ENCODE data around the gene HTATIP2. TPM values are rescaled to one million over a fixed set of nuclear protein-coding genes. Genes with fewer than 3 reads are reported as not detected.

HTATIP2 gene
- total RNA-seq = 100 to 1,000 TPM in 2 of 3 donors, 10 to 100 TPM in 1; 72.6 to 148 (median 129) TPM
- long read RNA-seq, donor 1, transcript HTATIP2-202 (6 exons, 886 nt) = minor isoform, 7 of 96 reads
- long read RNA-seq, donor 1, transcript HTATIP2-204 (5 exons, 1,748 nt) = minor isoform, 11 of 96 reads
- long read RNA-seq, donor 1, transcript HTATIP2-201 (6 exons, 1,477 nt) = major isoform, 66 of 96 reads
- long read RNA-seq, donor 1, transcript HTATIP2-203 (6 exons, 967 nt) = minor isoform, 5 of 96 reads
- long read RNA-seq, donor 1, partial matches to known transcripts = 2 of 96 reads
- long read RNA-seq, donor 1, other reads (novel, unspliced or antisense) = 3 of 96 reads
- long read RNA-seq, donor 2, transcript HTATIP2-201 (6 exons, 1,477 nt) = major isoform, 94 of 193 reads
- long read RNA-seq, donor 2, transcript HTATIP2-203 (6 exons, 967 nt) = minor isoform, 7 of 193 reads
- long read RNA-seq, donor 2, transcript HTATIP2-202 (6 exons, 886 nt) = minor isoform, 26 of 193 reads
- long read RNA-seq, donor 2, transcript HTATIP2-204 (5 exons, 1,748 nt) = minor isoform, 53 of 193 reads
- long read RNA-seq, donor 2, partial matches to known transcripts = 3 of 193 reads
- long read RNA-seq, donor 2, other reads (novel, unspliced or antisense) = 6 of 193 reads

- peak; percentile 92 for ATAC-seq
- TF ChIP-seq CTCF (IDR thresholded peaks at IDR 0.05) = no peak
- intact Hi-C loops (cut with DNase I, micrococcal nuclease) = no loop called here
These were observed at the start of gene HTATIP2 for GRCh38 chr11:20363500-20364340. Gene HTATIP2, plus strand, starts transcription at chr11:20363714. Its CDS starts 524 bp downstream, at chr11:20364238.

DNA sequence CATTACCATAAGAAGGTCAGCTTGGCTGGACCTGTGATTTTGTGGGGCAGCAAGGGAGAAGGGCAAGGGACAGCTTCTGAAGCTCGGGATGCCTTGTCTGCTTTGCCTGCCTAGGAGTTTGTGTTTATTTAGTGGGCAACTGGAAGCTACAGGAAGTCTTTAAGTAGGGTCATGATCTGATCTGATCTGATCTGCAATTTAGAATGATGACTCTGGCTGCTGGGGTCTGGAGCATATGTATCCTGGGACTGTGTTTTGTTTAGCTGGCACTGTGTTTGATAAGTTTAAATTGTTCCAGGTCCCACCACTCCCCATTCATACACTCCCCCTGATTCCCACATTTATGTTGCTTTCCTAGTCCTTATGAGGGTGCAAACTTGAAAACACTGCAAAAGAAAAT lies 47.7 kb upstream of the HTATIP2 start:
- H3K4me3 ChIP-seq = no peak overlapping the region
- DNase-seq = no peak
- no peak for TF ChIP-seq CTCF (IDR thresholded peaks at IDR 0.05)
- no peaks in the 10 kb centered on the region for H3K9me3 ChIP-seq
- H3K4me1 ChIP-seq (ENCODE audit: low read depth) = no peaks in the 10 kb centered on the region
- no peak for ATAC-seq
- H3K36me3 ChIP-seq (ENCODE audit: low read depth) = no peaks in the 10 kb centered on the region
- intact Hi-C loops (cut with DNase I, micrococcal nuclease) = no loop called here

More at GRCh38 chr11:20363500-20364340, at the start of gene HTATIP2:
- Histone ChIP-seq H3K36me3 (ENCODE audit: low read depth) (no peaks in the 10 kb centered on the region), H3K9me3 (no peaks in the 10 kb centered on the region), H3K4me3 (peak within 1 kb of the TSS; percentile 87), H3K4me1 (ENCODE audit: low read depth) (peaks cover 13% of the 10 kb centered on the region)
- peak; percentile 87 to 91 (median 89) for DNase-seq

- Histone ChIP-seq H3K36me3 (ENCODE audit: low read depth) (no peaks in the 10 kb centered on the region), H3K4me3 (no peak overlapping the region), H3K4me1 (ENCODE audit: low read depth) (no peaks in the 10 kb centered on the region), H3K9me3 (no peaks in the 10 kb centered on the region)
- intact Hi-C loops (cut with DNase I, micrococcal nuclease) = no loop called here
- ATAC-seq (no peak), DNase-seq (no peak)
- TF ChIP-seq CTCF (IDR thresholded peaks at IDR 0.05) = no peak
These were observed 42.3 kb upstream of the HTATIP2 start for GRCh38 chr11:20321177-20321576.

DNA sequence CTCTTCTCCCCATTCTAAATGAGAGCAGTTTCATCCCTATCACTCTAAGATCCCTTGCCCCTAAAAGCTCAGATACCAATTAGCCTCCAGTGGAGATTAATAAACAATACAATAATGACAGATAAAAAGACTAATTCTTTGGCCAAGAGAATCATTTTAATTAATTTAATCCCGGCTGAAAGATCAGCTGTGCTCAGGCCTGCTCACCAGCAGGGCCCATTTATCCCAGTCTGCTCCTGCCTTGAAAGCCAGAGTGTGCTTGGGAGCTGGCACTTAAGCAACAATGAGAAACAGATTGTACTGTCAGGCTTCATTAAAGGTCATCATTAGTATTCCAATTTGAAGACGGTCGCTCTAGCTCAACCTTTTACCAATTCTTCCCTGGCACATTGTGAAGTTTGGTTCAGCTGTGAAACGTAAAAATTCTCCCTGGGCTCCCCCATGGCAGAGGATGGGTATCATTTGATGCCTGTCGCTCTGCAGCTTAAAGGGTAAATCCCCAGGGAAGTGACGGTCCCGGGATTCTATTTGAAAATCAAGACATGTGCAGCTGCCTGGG lies 36.1 kb upstream of the HTATIP2 start:
- ATAC-seq = no peak
- Histone ChIP-seq H3K4me3 (no peak overlapping the region), H3K4me1 (ENCODE audit: low read depth) (no peaks in the 10 kb centered on the region), H3K9me3 (no peaks in the 10 kb centered on the region), H3K36me3 (ENCODE audit: low read depth) (no peaks in the 10 kb centered on the region)
- TF ChIP-seq CTCF (IDR thresholded peaks at IDR 0.05) = no peak
- DNase-seq = no peak
- intact Hi-C loops (cut with DNase I, micrococcal nuclease) = no loop called here

DNA sequence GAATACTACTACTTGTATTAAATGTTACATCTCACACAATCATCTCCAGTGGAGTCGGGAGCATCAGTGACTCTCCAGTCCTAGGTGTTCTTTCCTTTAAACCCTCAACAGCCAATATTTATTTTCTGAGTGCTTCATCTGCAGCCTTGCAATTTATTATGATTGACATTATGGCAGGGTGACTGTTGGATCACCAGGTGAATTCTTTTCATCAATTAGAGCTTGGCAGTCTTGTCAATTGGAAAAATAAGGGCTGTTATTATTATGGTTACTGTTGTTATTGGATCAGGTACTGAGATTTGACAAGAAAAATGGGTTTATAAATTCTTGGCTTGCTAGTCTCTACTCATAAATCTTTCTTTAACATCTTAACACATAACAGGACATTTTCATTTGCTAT lies 27.5 kb upstream of the HTATIP2 start:
- ATAC-seq = no peak
- intact Hi-C loops (cut with DNase I, micrococcal nuclease) = no loop called here
- Histone ChIP-seq H3K4me1 (ENCODE audit: low read depth) (no peaks in the 10 kb centered on the region), H3K9me3 (no peaks in the 10 kb centered on the region), H3K36me3 (ENCODE audit: low read depth) (no peaks in the 10 kb centered on the region), H3K4me3 (no peak overlapping the region)
- DNase-seq = no peak
- no peak for TF ChIP-seq CTCF (IDR thresholded peaks at IDR 0.05)
